Glutamatergic neuron (in vitro differentiated cells): ENCODE measurements around the gene SLC6A6. TPM values are rescaled to one million over a fixed set of nuclear protein-coding genes. Genes with fewer than 3 reads are reported as not detected.
"Not testable (repeated sequence)": the region's sequence is repeated elsewhere in the genome, so short reads cannot be mapped to it uniquely, and the experiment has no call there.

Experiments used
- DNase-seq: peaks from one replicate; pipeline ENCODE4 v3.0.0; 2022
- H3K27ac Mint-ChIP-seq: one replicate; pipeline ENCODE4 v1.8.0; 2020; ENCODE audit warnings: mild to moderate bottlenecking, mixed read lengths, inconsistent platforms; ENCODE audit not compliant: unreplicated experiment
- H3K27me3 Mint-ChIP-seq: one replicate; pipeline ENCODE4 v1.8.0; 2020; ENCODE audit warnings: mild to moderate bottlenecking, moderate library complexity, mixed read lengths, inconsistent platforms; ENCODE audit not compliant: unreplicated experiment
- H3K36me3 Mint-ChIP-seq: one replicate; pipeline ENCODE4 v1.8.0; 2020; ENCODE audit warnings: mild to moderate bottlenecking, mixed read lengths, inconsistent platforms; ENCODE audit not compliant: unreplicated experiment
- H3K4me1 Mint-ChIP-seq: one replicate; pipeline ENCODE4 v1.8.0; 2020; ENCODE audit warnings: mild to moderate bottlenecking, low read depth, mixed read lengths, inconsistent platforms; ENCODE audit not compliant: unreplicated experiment
- H3K4me3 Mint-ChIP-seq: one replicate; pipeline ENCODE4 v1.8.0; 2020; ENCODE audit warnings: mild to moderate bottlenecking, mixed read lengths, inconsistent platforms; ENCODE audit not compliant: unreplicated experiment
- H3K9me3 Mint-ChIP-seq: one replicate; pipeline ENCODE4 v1.8.0; 2020; ENCODE audit warnings: mild to moderate bottlenecking, moderate library complexity, mixed read lengths, inconsistent platforms; ENCODE audit not compliant: unreplicated experiment
- total RNA-seq: library from RNA; stranded (reverse); fragmentation: NEBNext Ultra II Directional; extraction: Animal tissue kit (Norgen Biotek cat#: 25700); gene quantifications from one replicate; pipeline ENCODE4 v1.2.1, GENCODE V29; 2021; ENCODE audit not compliant: unreplicated experiment
- TF ChIP-seq, protein P1 (sequence below): fragments of 200-600 bp; sonication (generic); IDR thresholded peaks from one replicate; pipeline ENCODE4 v1.5.0; 2021; ENCODE audit not compliant: partially characterized antibody, unreplicated experiment

The SLC6A6 gene
- total RNA-seq, 1 donor from 2014 or later = 21.9 TPM

GRCh38 chr3:14404631-14405359 is 2.4 kb downstream of the SLC6A6 start:
- peaks cover 10% of the 10 kb centered on the region for H3K4me1 Mint-ChIP-seq

GRCh38 chr3:14405360-14406238 is 3.2 kb downstream of the SLC6A6 start:
- Mint-ChIP-seq H3K9me3 (peaks cover 12% of the 10 kb centered on the region), H3K27ac (no peak overlapping the region), H3K36me3 (no peaks in the 10 kb centered on the region), H3K4me1 (peaks cover 10% of the 10 kb centered on the region), H3K27me3 (peaks cover 19% of the 10 kb centered on the region), H3K4me3 (no peak overlapping the region)
- TF ChIP-seq, protein P1, sequence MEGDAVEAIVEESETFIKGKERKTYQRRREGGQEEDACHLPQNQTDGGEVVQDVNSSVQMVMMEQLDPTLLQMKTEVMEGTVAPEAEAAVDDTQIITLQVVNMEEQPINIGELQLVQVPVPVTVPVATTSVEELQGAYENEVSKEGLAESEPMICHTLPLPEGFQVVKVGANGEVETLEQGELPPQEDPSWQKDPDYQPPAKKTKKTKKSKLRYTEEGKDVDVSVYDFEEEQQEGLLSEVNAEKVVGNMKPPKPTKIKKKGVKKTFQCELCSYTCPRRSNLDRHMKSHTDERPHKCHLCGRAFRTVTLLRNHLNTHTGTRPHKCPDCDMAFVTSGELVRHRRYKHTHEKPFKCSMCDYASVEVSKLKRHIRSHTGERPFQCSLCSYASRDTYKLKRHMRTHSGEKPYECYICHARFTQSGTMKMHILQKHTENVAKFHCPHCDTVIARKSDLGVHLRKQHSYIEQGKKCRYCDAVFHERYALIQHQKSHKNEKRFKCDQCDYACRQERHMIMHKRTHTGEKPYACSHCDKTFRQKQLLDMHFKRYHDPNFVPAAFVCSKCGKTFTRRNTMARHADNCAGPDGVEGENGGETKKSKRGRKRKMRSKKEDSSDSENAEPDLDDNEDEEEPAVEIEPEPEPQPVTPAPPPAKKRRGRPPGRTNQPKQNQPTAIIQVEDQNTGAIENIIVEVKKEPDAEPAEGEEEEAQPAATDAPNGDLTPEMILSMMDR = no peak
- DNase-seq = no peak

More at GRCh38 chr3:14404631-14405359, 2.4 kb downstream of the SLC6A6 start:
- Mint-ChIP-seq H3K27me3 (peaks cover 21% of the 10 kb centered on the region), H3K4me3 (no peak overlapping the region), H3K27ac (no peak overlapping the region), H3K9me3 (peaks cover 12% of the 10 kb centered on the region), H3K36me3 (no peaks in the 10 kb centered on the region)
- TF ChIP-seq, protein P1 = no peak
- no peak for DNase-seq

- H3K4me3 Mint-ChIP-seq = no peak overlapping the region
- no peak overlapping the region for H3K27ac Mint-ChIP-seq
These were observed 3.9 kb downstream of the SLC6A6 start for GRCh38 chr3:14406336-14406735.

GRCh38 chr3:14406766-14407165 is 4.4 kb downstream of the SLC6A6 start:
- DNase-seq = no peak
- no peak overlapping the region for H3K27ac Mint-ChIP-seq
- H3K36me3 Mint-ChIP-seq = no peaks in the 10 kb centered on the region
- peaks cover 9% of the 10 kb centered on the region for H3K4me1 Mint-ChIP-seq
- TF ChIP-seq, protein P1 = no peak
- peaks cover 6% of the 10 kb centered on the region for H3K9me3 Mint-ChIP-seq
- peaks cover 20% of the 10 kb centered on the region for H3K27me3 Mint-ChIP-seq
- H3K4me3 Mint-ChIP-seq = no peak overlapping the region

More at GRCh38 chr3:14406336-14406735, 3.9 kb downstream of the SLC6A6 start:
- DNase-seq = no peak
- H3K4me1 Mint-ChIP-seq = peaks cover 10% of the 10 kb centered on the region
- TF ChIP-seq, protein P1 = no peak
- H3K36me3 Mint-ChIP-seq = no peaks in the 10 kb centered on the region
- H3K9me3 Mint-ChIP-seq = peaks cover 10% of the 10 kb centered on the region
- peaks cover 23% of the 10 kb centered on the region for H3K27me3 Mint-ChIP-seq

DNA sequence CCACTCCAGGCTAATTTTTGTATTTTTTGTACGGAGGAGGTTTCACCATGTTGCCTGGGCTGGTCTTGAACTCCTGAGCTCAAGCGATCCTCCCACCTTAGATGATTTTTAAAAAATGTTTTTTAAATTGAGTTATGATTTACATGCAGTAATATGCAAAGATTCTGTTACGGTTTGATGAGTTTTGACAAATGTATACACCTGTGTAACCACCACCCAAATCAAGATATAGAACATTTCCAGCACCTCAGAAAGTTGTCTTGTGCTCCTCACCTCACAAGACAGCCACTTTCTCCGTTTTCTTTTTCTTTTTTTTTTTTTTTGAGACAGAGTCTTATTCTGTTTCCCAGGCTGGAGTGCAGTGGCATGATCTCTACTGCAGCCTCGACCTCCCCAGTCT is 4.8 kb downstream of the SLC6A6 start:
- H3K27ac Mint-ChIP-seq = no peak overlapping the region
- TF ChIP-seq, protein P1 = no peak
- H3K36me3 Mint-ChIP-seq = no peaks in the 10 kb centered on the region
- H3K27me3 Mint-ChIP-seq = peaks cover 17% of the 10 kb centered on the region
- no peak overlapping the region for H3K4me3 Mint-ChIP-seq
- peaks cover 7% of the 10 kb centered on the region for H3K4me1 Mint-ChIP-seq
- no peak for DNase-seq
- H3K9me3 Mint-ChIP-seq = peaks cover 3% of the 10 kb centered on the region

GRCh38 chr3:14409779-14410063 is 7.3 kb downstream of the SLC6A6 start:
- H3K9me3 Mint-ChIP-seq, H3K4me3 Mint-ChIP-seq, H3K27ac Mint-ChIP-seq: not testable (repeated sequence)

More at GRCh38 chr3:14409779-14410063, 7.3 kb downstream of the SLC6A6 start:
- not testable (repeated sequence) for H3K4me1 Mint-ChIP-seq, DNase-seq, H3K36me3 Mint-ChIP-seq
- peaks cover 11% of the 10 kb centered on the region for H3K27me3 Mint-ChIP-seq
